HUES6 (cell line): ENCODE data around the gene TEX53.

Experiments used
- H3K27ac ChIP-seq: 2 replicates; pipeline ENCODE4 v1.7.0; 2013; ENCODE audit warnings: low read depth, mild to moderate bottlenecking, low read length, inconsistent platforms
- H3K27me3 ChIP-seq: 2 replicates; pipeline ENCODE4 v1.6.1; 2013; ENCODE audit warnings: low read length; ENCODE audit not compliant: control insufficient read depth, insufficient read depth
- H3K36me3 ChIP-seq: 2 replicates; pipeline ENCODE4 v1.6.1; 2013; ENCODE audit warnings: low read length; ENCODE audit not compliant: control insufficient read depth, insufficient read depth
- H3K4me1 ChIP-seq: 2 replicates; pipeline ENCODE4 v1.6.1; 2013; ENCODE audit warnings: low read length; ENCODE audit not compliant: control insufficient read depth, insufficient read depth
- H3K4me3 ChIP-seq: 2 replicates; pipeline ENCODE4 v1.5.1; 2013; ENCODE audit warnings: low read depth, low read length
- H3K9ac ChIP-seq: one replicate; pipeline ENCODE4 v1.6.1; 2013; ENCODE audit warnings: mild to moderate bottlenecking, low read length
- H3K9me3 ChIP-seq: 2 replicates; pipeline ENCODE4 v1.6.1; 2013; ENCODE audit warnings: low read depth, low read length; ENCODE audit not compliant: control insufficient read depth, insufficient read depth

The TEX53 gene

GRCh38 chr9:114666401-114666800 lies 8.8 kb upstream of the TEX53 start:
- Histone ChIP-seq H3K4me3 (no peak overlapping the region), H3K4me1 (peaks cover 12% of the 10 kb centered on the region), H3K36me3 (no peaks in the 10 kb centered on the region), H3K9ac (no peak overlapping the region), H3K27ac (no peak overlapping the region), H3K9me3 (no peaks in the 10 kb centered on the region), H3K27me3 (no peaks in the 10 kb centered on the region)

GRCh38 chr9:114664181-114664580 lies 6.6 kb upstream of the TEX53 start:
- Histone ChIP-seq H3K27me3 (no peaks in the 10 kb centered on the region), H3K9ac (no peak overlapping the region), H3K4me3 (no peak overlapping the region), H3K4me1 (peaks cover 12% of the 10 kb centered on the region), H3K27ac (no peak overlapping the region), H3K36me3 (no peaks in the 10 kb centered on the region), H3K9me3 (no peaks in the 10 kb centered on the region)

- no peak overlapping the region for H3K9ac ChIP-seq
- H3K27ac ChIP-seq = no peak overlapping the region
- H3K27me3 ChIP-seq = no peaks in the 10 kb centered on the region
- no peaks in the 10 kb centered on the region for H3K36me3 ChIP-seq
- H3K9me3 ChIP-seq = no peaks in the 10 kb centered on the region
- H3K4me1 ChIP-seq = peaks cover 12% of the 10 kb centered on the region
- H3K4me3 ChIP-seq = no peak overlapping the region
Measured at GRCh38 chr9:114662081-114662989, 4.7 kb upstream of the TEX53 start.

- Histone ChIP-seq H3K4me1 (peaks cover 9% of the 10 kb centered on the region; the same call in 1 of the 2 replicates), H3K4me3 (no peak overlapping the region), H3K36me3 (no peaks in the 10 kb centered on the region), H3K9me3 (no peaks in the 10 kb centered on the region), H3K27ac (no peak overlapping the region), H3K9ac (no peak overlapping the region), H3K27me3 (no peaks in the 10 kb centered on the region)
Measured at GRCh38 chr9:114656301-114656700, 1.3 kb downstream of the TEX53 start.

- H3K4me1 ChIP-seq = peaks cover 9% of the 10 kb centered on the region; the same call in 1 of the 2 replicates
- H3K36me3 ChIP-seq = no peaks in the 10 kb centered on the region
- no peaks in the 10 kb centered on the region for H3K9me3 ChIP-seq
- no peak overlapping the region for H3K4me3 ChIP-seq
- no peak overlapping the region for H3K9ac ChIP-seq
- no peaks in the 10 kb centered on the region for H3K27me3 ChIP-seq
- H3K27ac ChIP-seq = no peak overlapping the region
Measured at GRCh38 chr9:114655689-114656088, 1.9 kb downstream of the TEX53 start.

GRCh38 chr9:114653556-114654159 lies 3.9 kb downstream of the TEX53 start:
- no peaks in the 10 kb centered on the region for H3K9me3 ChIP-seq
- H3K9ac ChIP-seq = no peak overlapping the region
- peaks cover 9% of the 10 kb centered on the region; the same call in 1 of the 2 replicates for H3K4me1 ChIP-seq
- H3K27me3 ChIP-seq = no peaks in the 10 kb centered on the region
- no peak overlapping the region for H3K4me3 ChIP-seq
- H3K27ac ChIP-seq = no peak overlapping the region
- no peaks in the 10 kb centered on the region for H3K36me3 ChIP-seq

- Histone ChIP-seq H3K27me3 (no peaks in the 10 kb centered on the region), H3K36me3 (no peaks in the 10 kb centered on the region), H3K27ac (no peak overlapping the region), H3K9ac (no peak overlapping the region), H3K4me1 (peaks cover 9% of the 10 kb centered on the region; the same call in 1 of the 2 replicates), H3K4me3 (no peak overlapping the region), H3K9me3 (no peaks in the 10 kb centered on the region)
Measured at GRCh38 chr9:114652776-114653555, 4.6 kb downstream of the TEX53 start.

GRCh38 chr9:114643896-114644295 lies 13.7 kb downstream of the TEX53 start:
- Histone ChIP-seq H3K4me3 (no peak overlapping the region), H3K27ac (no peak overlapping the region), H3K9ac (no peak overlapping the region), H3K9me3 (0 out of 2 replicates have a peak, but pooled peaks cover 2% of the 10 kb centered on the region), H3K27me3 (no peaks in the 10 kb centered on the region), H3K36me3 (peaks cover 24% of the 10 kb centered on the region), H3K4me1 (no peaks in the 10 kb centered on the region)

- peaks cover 30% of the 10 kb centered on the region for H3K36me3 ChIP-seq
- no peak overlapping the region for H3K9ac ChIP-seq
- no peaks in the 10 kb centered on the region for H3K27me3 ChIP-seq
- H3K4me3 ChIP-seq = no peak overlapping the region
- H3K4me1 ChIP-seq = no peaks in the 10 kb centered on the region
- 0 out of 2 replicates have a peak, but pooled peaks cover 2% of the 10 kb centered on the region for H3K9me3 ChIP-seq
- H3K27ac ChIP-seq = no peak overlapping the region
Measured at GRCh38 chr9:114643001-114643400, 14.6 kb downstream of the TEX53 start.

GRCh38 chr9:114641967-114642366 lies 15.6 kb downstream of the TEX53 start:
- Histone ChIP-seq H3K9me3 (0 out of 2 replicates have a peak, but pooled peaks cover under 1% of the 10 kb centered on the region), H3K4me3 (no peak overlapping the region), H3K27ac (no peak overlapping the region), H3K36me3 (peaks cover 30% of the 10 kb centered on the region), H3K4me1 (no peaks in the 10 kb centered on the region), H3K9ac (no peak overlapping the region), H3K27me3 (no peaks in the 10 kb centered on the region)
